HUDEP-2 (cell line): ENCODE measurements around the gene FSTL3.

Experiments used
- DNase-seq, 76 experiments: peaks; one replicate each; lab custom pipeline; 2025; ENCODE audit not compliant: unreplicated experiment in 76 of 76; lab: John Stamatoyannopoulos, UW

The FSTL3 gene

GRCh38 chr19:644789-645188 is 31.4 kb upstream of the FSTL3 start:
- no peak for DNase-seq

- no peak for DNase-seq
Measured at GRCh38 chr19:645912-646778, 30.0 kb upstream of the FSTL3 start.

GRCh38 chr19:646779-647565 is 29.2 kb upstream of the FSTL3 start:
- no peak for DNase-seq

- DNase-seq: no peak
Measured at GRCh38 chr19:647566-648284, 28.5 kb upstream of the FSTL3 start.

- DNase-seq: no peak
Measured at GRCh38 chr19:648305-648704, 27.9 kb upstream of the FSTL3 start.

GRCh38 chr19:648904-649801 is 27.0 kb upstream of the FSTL3 start:
- DNase-seq: no peak

GRCh38 chr19:650121-650520 is 26.1 kb upstream of the FSTL3 start:
- no peak for DNase-seq

- no peak for DNase-seq
Measured at GRCh38 chr19:651114-651818, 24.9 kb upstream of the FSTL3 start.

- no peak for DNase-seq
Measured at GRCh38 chr19:651991-652390, 24.2 kb upstream of the FSTL3 start.

GRCh38 chr19:652467-653389 is 23.5 kb upstream of the FSTL3 start:
- no peak for DNase-seq

GRCh38 chr19:653425-653824 is 22.8 kb upstream of the FSTL3 start:
- no peak for DNase-seq

- DNase-seq: no peak
Measured at GRCh38 chr19:655691-656090, 20.5 kb upstream of the FSTL3 start.

GRCh38 chr19:656751-657559 is 19.2 kb upstream of the FSTL3 start:
- DNase-seq: no peak

GRCh38 chr19:657611-658010 is 18.6 kb upstream of the FSTL3 start:
- no peak for DNase-seq

- DNase-seq: no peak
Measured at GRCh38 chr19:658059-658839, 17.9 kb upstream of the FSTL3 start.

GRCh38 chr19:658916-659839 is 17.0 kb upstream of the FSTL3 start:
- DNase-seq: peak in 7 of 76 experiments; percentile 14 to 63 (median 38)
